ENCODE data around the gene MTF2.
"Not testable (repeated sequence)": the region's sequence is repeated elsewhere in the genome, so short reads cannot be mapped to it uniquely, and the experiment has no call there.

The MTF2 gene

GRCh38 chr1:93148001-93148400 is 68.9 kb downstream of the MTF2 start:
- DNase-seq, result no peak

- no peak for DNase-seq
Observed at GRCh38 chr1:93150729-93151128, 71.6 kb downstream of the MTF2 start.

- no peak for DNase-seq
Observed at GRCh38 chr1:93151474-93151873, 72.4 kb downstream of the MTF2 start.

GRCh38 chr1:93152835-93153234 is 73.8 kb downstream of the MTF2 start:
- DNase-seq, result no peak

- DNase-seq, result no peak
Observed at GRCh38 chr1:93154898-93155297, 75.8 kb downstream of the MTF2 start.

GRCh38 chr1:93155335-93155734 is 76.3 kb downstream of the MTF2 start:
- no peak for DNase-seq

- no peak for DNase-seq
Observed at GRCh38 chr1:93159337-93159736, 80.3 kb downstream of the MTF2 start.

GRCh38 chr1:93163314-93163713 is 84.2 kb downstream of the MTF2 start:
- DNase-seq, result not testable (repeated sequence)

- DNase-seq, result no peak
Observed at GRCh38 chr1:93164816-93165215, 85.7 kb downstream of the MTF2 start.

- DNase-seq, result not testable (repeated sequence)
Observed at GRCh38 chr1:93165895-93166294, 86.8 kb downstream of the MTF2 start.

- no peak for DNase-seq
Observed at GRCh38 chr1:93167006-93167405, 87.9 kb downstream of the MTF2 start.

GRCh38 chr1:93170141-93170678 is 91.1 kb downstream of the MTF2 start:
- not testable (repeated sequence) for DNase-seq

- no peak for DNase-seq
Observed at GRCh38 chr1:93171549-93172034, 92.5 kb downstream of the MTF2 start.

GRCh38 chr1:93172778-93173177 is 93.7 kb downstream of the MTF2 start:
- DNase-seq, result no peak

GRCh38 chr1:93174638-93175037 is 95.6 kb downstream of the MTF2 start:
- not testable (repeated sequence) for DNase-seq

GRCh38 chr1:93177991-93178390 is 98.9 kb downstream of the MTF2 start:
- peak; percentile 40 for DNase-seq

GRCh38 chr1:93178418-93178817 is 99.3 kb downstream of the MTF2 start:
- peak; percentile 35 for DNase-seq

GRCh38 chr1:93179886-93180722 is 101.0 kb downstream of the MTF2 start, which contains the start of gene TMED5:
TSS of gene TMED5 (minus strand) at chr1:93180413. CDS start at chr1:93180242, 171 bp downstream.
- peak; percentile 99 for DNase-seq

GRCh38 chr1:93180723-93181613 is 101.9 kb downstream of the MTF2 start, which contains the start of gene CCDC18:
TSS of gene CCDC18 (plus strand) at chr1:93180724. CDS start at chr1:93183362, 2,638 bp downstream.
- DNase-seq, result peak; percentile 64

GRCh38 chr1:93186667-93187066 is 107.6 kb downstream of the MTF2 start:
- no peak for DNase-seq
